Measurements from ENCODE around the gene FXYD6. TPM values are rescaled to one million over a fixed set of nuclear protein-coding genes. Genes with fewer than 3 reads are reported as not detected.

FXYD6 gene
- total and polyA plus RNA-seq, 9 of the 15 experiments (the other 6 are each of a cell fraction or from before 2014, with no cell fraction given) = 0.07 to 0.35 TPM; not detected in 7

- TF ChIP-seq ZC3H11A (IDR thresholded peaks at IDR 0.05; ENCODE audit: low read depth, low read length) (no peak), MTA2 (IDR thresholded peaks at IDR 0.05; ENCODE audit: low read depth) (no peak), SIRT6 (IDR thresholded peaks at IDR 0.05; ENCODE audit: low read depth, low read length) (no peak)
Measured at GRCh38 chr11:117871784-117872183, 4.7 kb downstream of the FXYD6 start (continued).

- ChIA-PET CTCF (ENCODE audit: low intra/inter-chr PET ratio) (no interaction called here), POLR2A (interaction anchor here (0.6 to 2.1 kb wide), 2 partner anchors 11 to 187 kb away, joined by 3 to 7 read pairs; no protein-coding TSS in a partner anchor)
- Histone ChIP-seq H3K9ac (ENCODE audit: insufficient read depth in 1 of 2, low read depth in 2 of 2, low read length in 2 of 2) (no peak overlapping the region), H3K9me1 (ENCODE audit: control insufficient read depth, insufficient read depth, low read length) (no peaks in the 10 kb centered on the region), H3K36me3 (ENCODE audit: control insufficient read depth, insufficient read depth, low read length) (no peaks in the 10 kb centered on the region), H3K4me2 (ENCODE audit: insufficient read depth, low read length) (no peak overlapping the region), H3K27me3 (ENCODE audit: control insufficient read depth in 2 of 2, insufficient read depth in 2 of 2, low read length in 2 of 2) (peaks cover 64 to 97% of the 10 kb centered on the region in 2 experiments), H3K4me3 (no peak overlapping the region), H3K4me1 (replicated peaks in 1 of 2; ENCODE audit: control insufficient read depth in 2 of 2, insufficient read depth in 2 of 2, low read length in 2 of 2) (peaks cover 0 to 5% of the 10 kb centered on the region in 2 experiments; a peak in 1 of 5 replicates), H3K9me3 (replicated peaks; ENCODE audit: control insufficient read depth, insufficient read depth, low read depth, low read length) (no peaks in the 10 kb centered on the region), H3K27ac (ENCODE audit: extremely low read depth, low read depth, low read length) (no peak overlapping the region), H3K79me2 (ENCODE audit: control insufficient read depth, insufficient read depth, low read length) (no peaks in the 10 kb centered on the region), H4K20me1 (replicated peaks; ENCODE audit: control insufficient read depth, insufficient read depth, low read length) (peaks cover 13% of the 10 kb centered on the region), H2AFZ (ENCODE audit: low read depth, low read length) (no peak overlapping the region)
- intact Hi-C loops (cut with micrococcal nuclease) (no loop called here), in situ Hi-C loops (cut with MboI) (no loop called here)
- no peak for TF ChIP-seq CREB3 (tag; conservative IDR thresholded peaks at IDR 0.05; ENCODE audit: low read depth)
- TF ChIP-seq NEUROD1 (IDR thresholded peaks at IDR 0.05; ENCODE audit: borderline replicate concordance, low read depth, low read length, partially characterized antibody) = no peak
- no peak for TF ChIP-seq CHD2 (IDR thresholded peaks at IDR 0.05; ENCODE audit: low read depth, low read length)
- TF ChIP-seq ZFP30 (CRISPR knock-in tag; IDR thresholded peaks at IDR 0.05; ENCODE audit: borderline replicate concordance) = no peak
- WGBS (ENCODE audit: insufficient coverage, low coverage, missing lambda C conversion rate) = 6% methylated on average over 18 of the region's 18 CpGs
- no peak for DNase-seq (ENCODE audit: extremely low read depth in 1 of 4, low spot score in 3 of 4)
- no peak for ATAC-seq
- BruUV-seq (replicated peaks) = no TSS peak
- FAIRE-seq = no peak
Measured at GRCh38 chr11:117871160-117871559, 5.3 kb downstream of the FXYD6 start.

Measured in K562 (cell line).